IMR-90 (cell line): ENCODE data around the gene GRAMD2B. TPM values are rescaled to one million over a fixed set of nuclear protein-coding genes. Genes with fewer than 3 reads are reported as not detected.

ENCODE experiments used
- ATAC-seq: fragments of 200-7000 bp; cut with Tn5 transposase; 2 replicates; pipeline ENCODE4 v1.9.1; 2020; ENCODE audit warnings: low read depth, mild to moderate bottlenecking, moderate library complexity
- BruUV-seq: library from RNA; stranded (reverse); fragments of 400-500 nt; replicated peaks from 2 replicates; lab custom pipeline; 2021; lab: Mats Ljungman, UMichigan
- CTCF ChIA-PET: fragments of 300-600 bp; formaldehyde crosslinking; extraction: SDS; loops from one replicate; lab custom pipeline; 2021; ENCODE audit warnings: antibody characterized with exemption; lab: Yijun Ruan, JAX
- POLR2A ChIA-PET: fragments of 300-600 bp; sonication (Branson Sonifier 250); formaldehyde crosslinking; loops from one replicate; lab custom pipeline; 2022; ENCODE audit warnings: antibody characterized with exemption; ENCODE audit not compliant: unreplicated experiment; lab: Charles Lee
- DNase-seq: peaks from one replicate; pipeline ENCODE4 v3.0.0; 2013
- H2AFZ ChIP-seq: replicated peaks from 2 replicates; pipeline ENCODE3; 2013; ENCODE audit warnings: low read length, mild to moderate bottlenecking; ENCODE audit not compliant: poor library complexity
- H2AK5ac ChIP-seq: 2 replicates; pipeline ENCODE4 v1.6.1; 2013; ENCODE audit warnings: low read depth, low read length, inconsistent platforms
- H2AK9ac ChIP-seq: replicated peaks from 2 replicates; pipeline ENCODE3; 2013; ENCODE audit warnings: mild to moderate bottlenecking, low read depth, low read length, moderate library complexity; ENCODE audit not compliant: poor library complexity
- H2BK120ac ChIP-seq: 2 replicates; pipeline ENCODE4 v1.6.1; 2013; ENCODE audit warnings: low read depth, low read length, inconsistent platforms
- H2BK15ac ChIP-seq: 3 replicates; pipeline ENCODE4 v1.6.1; 2013; ENCODE audit warnings: low read depth, low read length, inconsistent platforms
- H2BK20ac ChIP-seq: 2 replicates; pipeline ENCODE4 v1.6.1; 2013; ENCODE audit warnings: low read depth, mild to moderate bottlenecking, inconsistent platforms, low read length, moderate library complexity
- H2BK5ac ChIP-seq: 2 replicates; pipeline ENCODE4 v1.6.1; 2013; ENCODE audit warnings: mild to moderate bottlenecking, low read depth, low read length, inconsistent platforms; ENCODE audit not compliant: poor library complexity, severe bottlenecking
- H3K14ac ChIP-seq: replicated peaks from 2 replicates; pipeline ENCODE4 v1.6.1; 2013; ENCODE audit warnings: low read depth, low read length, inconsistent platforms
- H3K18ac ChIP-seq: 2 replicates; pipeline ENCODE4 v1.6.1; 2013; ENCODE audit warnings: low read depth, low read length, control low read depth
- H3K23ac ChIP-seq: 2 replicates; pipeline ENCODE4 v1.6.1; 2013; ENCODE audit warnings: low read depth, low read length, inconsistent platforms
- H3K27ac ChIP-seq: 2 replicates; pipeline ENCODE4 v1.5.1; 2013; ENCODE audit warnings: mild to moderate bottlenecking, control low read depth, low read length; ENCODE audit not compliant: insufficient read depth
- H3K27me3 ChIP-seq: 2 replicates; pipeline ENCODE4 v1.6.1; 2013; ENCODE audit warnings: low read length; ENCODE audit not compliant: control insufficient read depth, insufficient read depth
- H3K36me3 ChIP-seq: 2 replicates; pipeline ENCODE4 v1.6.1; 2013; ENCODE audit warnings: low read length, mixed read lengths; ENCODE audit not compliant: control insufficient read depth, insufficient read depth
- H3K4ac ChIP-seq: 2 replicates; pipeline ENCODE4 v1.6.1; 2013; ENCODE audit warnings: low read depth, low read length, inconsistent platforms
- H3K4me1 ChIP-seq: 2 replicates; pipeline ENCODE4 v1.6.1; 2013; ENCODE audit warnings: low read length, mixed read lengths; ENCODE audit not compliant: control insufficient read depth, insufficient read depth
- H3K4me2 ChIP-seq: 2 replicates; pipeline ENCODE4 v1.6.1; 2013; ENCODE audit warnings: low read depth, mild to moderate bottlenecking, control low read depth, low read length, moderate library complexity
- H3K4me3 ChIP-seq: 2 replicates; pipeline ENCODE4 v1.5.1; 2013; ENCODE audit warnings: low read depth, mild to moderate bottlenecking, control low read depth, low read length, moderate library complexity; ENCODE audit not compliant: insufficient read depth
- H3K56ac ChIP-seq: 2 replicates; pipeline ENCODE4 v1.6.1; 2013; ENCODE audit warnings: low read length, inconsistent platforms; ENCODE audit not compliant: insufficient read depth; ENCODE audit errors: extremely low read depth
- H3K79me1 ChIP-seq, 2 experiments: 2 replicates each; pipeline ENCODE4 v1.6.1; 2013; ENCODE audit warnings: low read length in 2 of 2, inconsistent platforms in 1 of 2, low read depth in 1 of 2
- H3K9ac ChIP-seq: 2 replicates; pipeline ENCODE4 v1.6.1; 2013; ENCODE audit warnings: low read depth, low read length, control low read depth
- H3K9me1 ChIP-seq: 2 replicates; pipeline ENCODE4 v1.6.1; 2013; ENCODE audit warnings: low read length, inconsistent platforms; ENCODE audit not compliant: insufficient read depth
- H3K9me3 ChIP-seq: 2 replicates; pipeline ENCODE4 v1.6.1; 2013; ENCODE audit warnings: low read length; ENCODE audit not compliant: control insufficient read depth, insufficient read depth
- H4K20me1 ChIP-seq: 2 replicates; pipeline ENCODE4 v1.6.1; 2013; ENCODE audit warnings: low read length, inconsistent platforms; ENCODE audit not compliant: insufficient read depth
- H4K5ac ChIP-seq: 2 replicates; pipeline ENCODE4 v1.6.1; 2013; ENCODE audit warnings: mild to moderate bottlenecking, low read depth, low read length, control low read depth
- H4K8ac ChIP-seq, 2 experiments: 2 replicates each; pipeline ENCODE4 v1.6.1; 2013; ENCODE audit warnings: low read depth in 2 of 2, low read length in 2 of 2, control low read depth in 1 of 2, inconsistent platforms in 1 of 2
- H4K91ac ChIP-seq: 2 replicates; pipeline ENCODE4 v1.6.1; 2013; ENCODE audit warnings: low read depth, low read length, inconsistent platforms; ENCODE audit not compliant: insufficient read depth
- BHLHE40 ChIP-seq: fragments of 150-350 bp; IDR thresholded peaks from 2 replicates; pipeline ENCODE4 v1.6.1; 2016; ENCODE audit warnings: mild to moderate bottlenecking, low read depth, low read length
- CEBPB ChIP-seq: IDR thresholded peaks from 2 replicates; pipeline ENCODE4 v1.6.1; 2012; ENCODE audit warnings: low read depth, low read length, improper control_type of control experiment
- CHD1 ChIP-seq: IDR thresholded peaks from 2 replicates; pipeline ENCODE4 v1.6.1; 2012; ENCODE audit warnings: low read depth, low read length, improper control_type of control experiment
- FOS ChIP-seq: fragments of 150-350 bp; IDR thresholded peaks from 2 replicates; pipeline ENCODE4 v1.6.1; 2016; ENCODE audit warnings: low read depth, low read length
- MXI1 ChIP-seq: IDR thresholded peaks from 2 replicates; pipeline ENCODE4 v1.6.1; 2012; ENCODE audit warnings: low read depth, mild to moderate bottlenecking, low read length, moderate library complexity, borderline replicate concordance
- NFE2L2 ChIP-seq: fragments of 150-350 bp; IDR thresholded peaks from 2 replicates; pipeline ENCODE4 v1.6.1; 2016; ENCODE audit warnings: low read depth, mild to moderate bottlenecking, low read length
- POLR2A ChIP-seq: IDR thresholded peaks from 2 replicates; pipeline ENCODE4 v1.6.1; 2012; ENCODE audit warnings: mild to moderate bottlenecking, low read depth, low read length
- RAD21 ChIP-seq: IDR thresholded peaks from 2 replicates; pipeline ENCODE4 v1.6.1; 2012; ENCODE audit warnings: low read length, improper control_type of control experiment
- RFX5 ChIP-seq: IDR thresholded peaks from 2 replicates; pipeline ENCODE4 v1.8.0; 2012; ENCODE audit warnings: low read depth, mild to moderate bottlenecking, low read length, moderate library complexity
- USF2 ChIP-seq: fragments of 150-350 bp; IDR thresholded peaks from 2 replicates; pipeline ENCODE4 v1.6.1; 2017; ENCODE audit warnings: mild to moderate bottlenecking, antibody characterized with exemption, low read length, low read depth
- WGBS, 2 experiments: methylation state at CpG; one replicate each; pipeline versions ENCODE4 v1.1.5 to v1.1.7; 2013; ENCODE audit warnings: missing lambda C conversion rate in 2 of 2; ENCODE audit not compliant: insufficient read length in 1 of 2; ENCODE audit errors: extremely low coverage in 2 of 2; 5-methylcytosine and 5-hydroxymethylcytosine counted together
- dilution Hi-C: fragments of 300-500 bp; cut with HindIII; formaldehyde crosslinking; loops from one replicate; pipeline ENCODE4 v1.14.3; 2018; ENCODE audit warnings: low sequenced_read_pairs; ENCODE audit not compliant: unreplicated experiment
- in situ Hi-C: fragments of 300-500 bp; cut with MboI; formaldehyde crosslinking; loops from 3 replicates; pipeline ENCODE4 v1.14.3; 2019; ENCODE audit warnings: low sequenced_read_pairs, inconsistent platforms, mixed read lengths
- intact Hi-C: fragments of 100-400 bp; cut with micrococcal nuclease; formaldehyde crosslinking; loops from 2 replicates; pipeline ENCODE4 v1.10.0; 2022
- polyA plus RNA-seq, 3 experiments: library from polyadenylated mRNA; depleted of rRNA; stranded (reverse); fragments of >200 nt; gene quantifications; 2 replicates each; pipeline ENCODE4 v1.2.3, GENCODE V29; 2012; ENCODE audit warnings: low replicate concordance in 1 of 3
- total RNA-seq: library from RNA; depleted of rRNA; stranded (reverse); fragments of >200 nt; gene quantifications from 2 replicates; pipeline ENCODE4 v1.2.3, GENCODE V29; 2012
- TF ChIP-seq, protein P1 (sequence below): conservative IDR thresholded peaks from 2 replicates; pipeline ENCODE4 v1.5.1; 2012; ENCODE audit warnings: mild to moderate bottlenecking, low read depth, low read length, improper control_type of control experiment
- TF ChIP-seq, protein P2 (sequence below): fragments of 150-350 bp; IDR thresholded peaks from 2 replicates; pipeline ENCODE4 v1.6.1; 2016; ENCODE audit warnings: low read depth, mild to moderate bottlenecking, low read length, moderate library complexity, borderline replicate concordance

Gene GRAMD2B
- total and polyA plus RNA-seq, 2 of the 4 experiments (the other 2 are of a cell fraction): 13.9 to 20.3 TPM

DNA sequence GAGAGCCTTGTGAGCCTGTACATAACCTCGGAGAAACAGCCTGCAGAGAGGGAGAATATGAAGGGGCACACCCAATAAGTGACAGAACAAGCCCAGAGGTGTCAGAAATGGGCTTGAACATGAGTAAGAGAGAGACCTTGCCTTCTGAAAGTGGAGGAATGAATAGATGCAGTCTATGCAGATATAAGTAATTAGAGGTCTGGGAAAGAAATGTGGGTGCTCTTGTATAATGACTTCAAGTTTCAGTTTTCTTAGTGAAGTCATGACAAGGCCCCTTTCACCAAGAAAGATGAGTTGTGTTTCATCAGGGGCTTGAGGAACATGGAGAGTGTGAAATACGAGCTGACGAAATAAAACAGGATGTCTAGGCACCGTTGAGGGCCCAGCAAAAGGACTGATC, 15.1 kb downstream of the GRAMD2B start:
- no peak overlapping the region for H2BK120ac ChIP-seq
- no peaks in the 10 kb centered on the region for H3K27me3 ChIP-seq
- intact Hi-C loops: no loop called here
- dilution Hi-C loops: no loop called here
- H2BK5ac ChIP-seq: no peak overlapping the region
- ATAC-seq (no peak), DNase-seq (no peak)
- H4K8ac ChIP-seq: no peak overlapping the region
- no peak overlapping the region for H3K4me3 ChIP-seq
- in situ Hi-C loops: no loop called here
- no peak overlapping the region; the same call in 1 of the 2 replicates for H4K5ac ChIP-seq
- H2BK15ac ChIP-seq: no peak overlapping the region
- H2AK9ac ChIP-seq: no peak overlapping the region
- H3K79me1 ChIP-seq: peaks cover 32 to 51% of the 10 kb centered on the region in 2 experiments
- H3K4me2 ChIP-seq: no peak overlapping the region
- no peak overlapping the region for H3K9ac ChIP-seq
- H3K4ac ChIP-seq: no peak overlapping the region
- H2AFZ ChIP-seq: no peak overlapping the region
- no peak overlapping the region for H3K18ac ChIP-seq
- peaks cover 5% of the 10 kb centered on the region for H3K4me1 ChIP-seq
- no peak overlapping the region for H2BK20ac ChIP-seq
- ChIA-PET POLR2A (no interaction called here), CTCF (no interaction called here)
- H3K9me1 ChIP-seq: 0 out of 2 replicates have a peak, but pooled peaks cover 3% of the 10 kb centered on the region
- BruUV-seq: no TSS peak
- H4K20me1 ChIP-seq: no peaks in the 10 kb centered on the region
- H3K14ac ChIP-seq: no peak overlapping the region
- no peak overlapping the region for H3K56ac ChIP-seq
- H4K91ac ChIP-seq: no peak overlapping the region
- H3K23ac ChIP-seq: no peak overlapping the region
- TF ChIP-seq FOS (no peak), RFX5 (no peak), CHD1 (no peak), MXI1 (no peak), NFE2L2 (no peak), POLR2A (no peak), BHLHE40 (no peak), RAD21 (no peak), CEBPB (no peak), USF2 (no peak)
- TF ChIP-seq, protein P1, sequence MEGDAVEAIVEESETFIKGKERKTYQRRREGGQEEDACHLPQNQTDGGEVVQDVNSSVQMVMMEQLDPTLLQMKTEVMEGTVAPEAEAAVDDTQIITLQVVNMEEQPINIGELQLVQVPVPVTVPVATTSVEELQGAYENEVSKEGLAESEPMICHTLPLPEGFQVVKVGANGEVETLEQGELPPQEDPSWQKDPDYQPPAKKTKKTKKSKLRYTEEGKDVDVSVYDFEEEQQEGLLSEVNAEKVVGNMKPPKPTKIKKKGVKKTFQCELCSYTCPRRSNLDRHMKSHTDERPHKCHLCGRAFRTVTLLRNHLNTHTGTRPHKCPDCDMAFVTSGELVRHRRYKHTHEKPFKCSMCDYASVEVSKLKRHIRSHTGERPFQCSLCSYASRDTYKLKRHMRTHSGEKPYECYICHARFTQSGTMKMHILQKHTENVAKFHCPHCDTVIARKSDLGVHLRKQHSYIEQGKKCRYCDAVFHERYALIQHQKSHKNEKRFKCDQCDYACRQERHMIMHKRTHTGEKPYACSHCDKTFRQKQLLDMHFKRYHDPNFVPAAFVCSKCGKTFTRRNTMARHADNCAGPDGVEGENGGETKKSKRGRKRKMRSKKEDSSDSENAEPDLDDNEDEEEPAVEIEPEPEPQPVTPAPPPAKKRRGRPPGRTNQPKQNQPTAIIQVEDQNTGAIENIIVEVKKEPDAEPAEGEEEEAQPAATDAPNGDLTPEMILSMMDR: no peak
- TF ChIP-seq, protein P2, sequence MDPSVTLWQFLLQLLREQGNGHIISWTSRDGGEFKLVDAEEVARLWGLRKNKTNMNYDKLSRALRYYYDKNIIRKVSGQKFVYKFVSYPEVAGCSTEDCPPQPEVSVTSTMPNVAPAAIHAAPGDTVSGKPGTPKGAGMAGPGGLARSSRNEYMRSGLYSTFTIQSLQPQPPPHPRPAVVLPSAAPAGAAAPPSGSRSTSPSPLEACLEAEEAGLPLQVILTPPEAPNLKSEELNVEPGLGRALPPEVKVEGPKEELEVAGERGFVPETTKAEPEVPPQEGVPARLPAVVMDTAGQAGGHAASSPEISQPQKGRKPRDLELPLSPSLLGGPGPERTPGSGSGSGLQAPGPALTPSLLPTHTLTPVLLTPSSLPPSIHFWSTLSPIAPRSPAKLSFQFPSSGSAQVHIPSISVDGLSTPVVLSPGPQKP: no peak
- H3K36me3 ChIP-seq: peaks cover 3% of the 10 kb centered on the region
- no peak overlapping the region for H2AK5ac ChIP-seq
- 88% methylated on average over 1 of the region's 4 CpGs; no CpG with 5 or more reads in 1 of the 2 experiments for WGBS, 2 experiments
- no peak overlapping the region for H3K27ac ChIP-seq
- H3K9me3 ChIP-seq: no peaks in the 10 kb centered on the region
